OCI-LY1 (cell line): Measurements from ENCODE around the gene COL5A2.

ENCODE experiments used
- EZH2 ChIP-seq: fragments of 200-600 bp; sonication (generic), shearing (Covaris generic); IDR thresholded peaks from 2 replicates; pipeline ENCODE4 v1.8.0; 2017; ENCODE audit warnings: borderline replicate concordance, mixed run types, mild to moderate bottlenecking, antibody characterized with exemption, low read length, moderate library complexity, mixed read lengths
- TF ChIP-seq, protein P1 (sequence below): fragments of 200-600 bp; sonication (generic), shearing (Covaris generic); IDR thresholded peaks from 2 replicates; pipeline ENCODE4 v1.5.1; 2017; ENCODE audit warnings: mild to moderate bottlenecking, antibody characterized with exemption, low read length, moderate library complexity, mixed read lengths

DNA sequence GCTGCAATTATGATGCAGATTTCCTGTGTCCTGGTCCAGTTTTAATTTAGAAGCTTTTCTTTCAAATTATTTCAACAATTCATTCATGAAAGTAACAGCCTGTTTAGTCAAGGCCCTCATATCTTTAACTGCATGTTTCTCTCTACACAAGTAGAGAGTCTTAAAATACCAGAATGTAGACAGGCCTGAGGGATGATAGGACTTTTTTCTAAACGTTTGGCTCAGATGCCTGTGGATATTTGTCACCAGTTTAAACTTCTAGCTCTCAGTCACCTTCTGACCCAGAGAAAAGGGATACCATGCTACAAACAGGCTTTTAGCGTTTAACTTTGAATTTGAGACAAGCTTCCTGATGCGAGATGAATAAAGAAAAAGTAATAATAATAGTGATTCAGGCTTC, 15.7 kb downstream of the COL5A2 start:
- TF ChIP-seq, protein P1, sequence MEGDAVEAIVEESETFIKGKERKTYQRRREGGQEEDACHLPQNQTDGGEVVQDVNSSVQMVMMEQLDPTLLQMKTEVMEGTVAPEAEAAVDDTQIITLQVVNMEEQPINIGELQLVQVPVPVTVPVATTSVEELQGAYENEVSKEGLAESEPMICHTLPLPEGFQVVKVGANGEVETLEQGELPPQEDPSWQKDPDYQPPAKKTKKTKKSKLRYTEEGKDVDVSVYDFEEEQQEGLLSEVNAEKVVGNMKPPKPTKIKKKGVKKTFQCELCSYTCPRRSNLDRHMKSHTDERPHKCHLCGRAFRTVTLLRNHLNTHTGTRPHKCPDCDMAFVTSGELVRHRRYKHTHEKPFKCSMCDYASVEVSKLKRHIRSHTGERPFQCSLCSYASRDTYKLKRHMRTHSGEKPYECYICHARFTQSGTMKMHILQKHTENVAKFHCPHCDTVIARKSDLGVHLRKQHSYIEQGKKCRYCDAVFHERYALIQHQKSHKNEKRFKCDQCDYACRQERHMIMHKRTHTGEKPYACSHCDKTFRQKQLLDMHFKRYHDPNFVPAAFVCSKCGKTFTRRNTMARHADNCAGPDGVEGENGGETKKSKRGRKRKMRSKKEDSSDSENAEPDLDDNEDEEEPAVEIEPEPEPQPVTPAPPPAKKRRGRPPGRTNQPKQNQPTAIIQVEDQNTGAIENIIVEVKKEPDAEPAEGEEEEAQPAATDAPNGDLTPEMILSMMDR = no peak
- TF ChIP-seq EZH2 = no peak
